Measurements from ENCODE around the gene RBM33. TPM values are rescaled to one million over a fixed set of nuclear protein-coding genes. Genes with fewer than 3 reads are reported as not detected.

RBM33 gene
- total RNA-seq, 1 donor from 2014 or later: 73.2 TPM

- H3K4me3 Mint-ChIP-seq: no peak overlapping the region
- TF ChIP-seq, protein P1, sequence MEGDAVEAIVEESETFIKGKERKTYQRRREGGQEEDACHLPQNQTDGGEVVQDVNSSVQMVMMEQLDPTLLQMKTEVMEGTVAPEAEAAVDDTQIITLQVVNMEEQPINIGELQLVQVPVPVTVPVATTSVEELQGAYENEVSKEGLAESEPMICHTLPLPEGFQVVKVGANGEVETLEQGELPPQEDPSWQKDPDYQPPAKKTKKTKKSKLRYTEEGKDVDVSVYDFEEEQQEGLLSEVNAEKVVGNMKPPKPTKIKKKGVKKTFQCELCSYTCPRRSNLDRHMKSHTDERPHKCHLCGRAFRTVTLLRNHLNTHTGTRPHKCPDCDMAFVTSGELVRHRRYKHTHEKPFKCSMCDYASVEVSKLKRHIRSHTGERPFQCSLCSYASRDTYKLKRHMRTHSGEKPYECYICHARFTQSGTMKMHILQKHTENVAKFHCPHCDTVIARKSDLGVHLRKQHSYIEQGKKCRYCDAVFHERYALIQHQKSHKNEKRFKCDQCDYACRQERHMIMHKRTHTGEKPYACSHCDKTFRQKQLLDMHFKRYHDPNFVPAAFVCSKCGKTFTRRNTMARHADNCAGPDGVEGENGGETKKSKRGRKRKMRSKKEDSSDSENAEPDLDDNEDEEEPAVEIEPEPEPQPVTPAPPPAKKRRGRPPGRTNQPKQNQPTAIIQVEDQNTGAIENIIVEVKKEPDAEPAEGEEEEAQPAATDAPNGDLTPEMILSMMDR (conservative IDR thresholded peaks at IDR 0.05): no peak
- DNase-seq (ENCODE audit: low read depth, low spot score): no peak
- H3K9me3 Mint-ChIP-seq: no peaks in the 10 kb centered on the region
- no peak overlapping the region for H3K27ac Mint-ChIP-seq (ENCODE audit: unreplicated experiment)
- no peaks in the 10 kb centered on the region for H3K27me3 Mint-ChIP-seq (ENCODE audit: low read depth)
- peaks cover 14% of the 10 kb centered on the region for H3K36me3 Mint-ChIP-seq (ENCODE audit: low read depth)
- peaks cover 8% of the 10 kb centered on the region for H3K4me1 Mint-ChIP-seq
Observed at GRCh38 chr7:155700847-155701246, 56.4 kb downstream of the RBM33 start.

DNA sequence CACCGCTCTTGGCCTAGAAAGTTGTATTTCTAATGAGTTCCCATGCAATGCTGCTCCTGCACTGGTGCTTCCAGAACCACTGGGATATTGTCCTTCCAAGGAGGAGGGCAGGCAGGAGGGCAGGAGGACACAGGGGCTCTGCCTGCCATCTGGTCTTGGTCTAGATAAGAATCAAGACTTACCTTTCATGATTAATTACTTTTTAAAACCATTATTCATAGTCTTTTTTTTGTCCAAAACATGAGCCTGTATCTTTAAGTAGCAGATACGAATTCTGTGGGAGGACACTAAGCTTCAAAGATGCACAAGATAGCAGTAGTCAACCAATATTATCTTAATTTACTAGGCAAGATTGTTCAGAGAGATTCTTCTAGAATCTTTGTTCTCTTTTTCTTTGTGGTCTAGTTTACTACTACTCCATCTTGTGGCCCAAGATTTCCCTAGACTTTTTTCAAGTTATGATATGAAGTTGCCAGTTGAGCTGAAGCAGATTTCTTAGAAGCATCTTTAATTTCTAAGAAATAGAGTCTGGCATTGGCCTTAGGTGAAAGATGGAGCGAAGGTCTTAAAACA lies 57.6 kb downstream of the RBM33 start:
- no peak for DNase-seq (ENCODE audit: low read depth, low spot score)
- TF ChIP-seq, protein P1 (conservative IDR thresholded peaks at IDR 0.05): no peak
- Mint-ChIP-seq H3K27ac (ENCODE audit: unreplicated experiment) (no peak overlapping the region), H3K36me3 (ENCODE audit: low read depth) (peaks cover 17% of the 10 kb centered on the region), H3K27me3 (ENCODE audit: low read depth) (no peaks in the 10 kb centered on the region), H3K9me3 (no peaks in the 10 kb centered on the region), H3K4me3 (no peak overlapping the region), H3K4me1 (peaks cover 8% of the 10 kb centered on the region)

DNA sequence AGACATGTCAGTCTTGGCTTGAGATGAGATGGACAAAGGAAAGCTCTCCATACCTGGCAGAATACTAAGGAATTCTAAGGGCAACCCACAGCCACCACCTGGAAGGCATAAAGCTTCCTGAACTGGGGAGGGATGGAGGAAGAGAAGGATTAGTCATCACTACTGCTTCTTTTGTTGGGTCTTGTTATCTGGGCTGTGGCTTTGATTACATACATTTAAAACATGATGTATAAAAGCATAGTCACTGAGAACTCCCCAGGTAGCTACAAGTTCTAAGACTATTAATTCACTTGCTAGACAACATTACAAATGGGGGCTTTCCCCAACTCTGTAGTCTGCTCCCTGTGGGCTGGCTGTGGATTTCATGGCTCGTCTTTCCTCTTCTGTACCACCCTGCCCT lies 58.2 kb downstream of the RBM33 start:
- peaks cover 8% of the 10 kb centered on the region for H3K4me1 Mint-ChIP-seq
- H3K4me3 Mint-ChIP-seq: no peak overlapping the region
- no peak for DNase-seq (ENCODE audit: low read depth, low spot score)
- H3K27ac Mint-ChIP-seq (ENCODE audit: unreplicated experiment): no peak overlapping the region
- H3K9me3 Mint-ChIP-seq: no peaks in the 10 kb centered on the region
- peaks cover 17% of the 10 kb centered on the region for H3K36me3 Mint-ChIP-seq (ENCODE audit: low read depth)
- TF ChIP-seq, protein P1 (conservative IDR thresholded peaks at IDR 0.05): no peak
- H3K27me3 Mint-ChIP-seq (ENCODE audit: low read depth): no peaks in the 10 kb centered on the region

GRCh38 chr7:155705623-155706360 lies 61.3 kb downstream of the RBM33 start:
- Mint-ChIP-seq H3K4me1 (no peaks in the 10 kb centered on the region), H3K9me3 (no peaks in the 10 kb centered on the region), H3K27ac (ENCODE audit: unreplicated experiment) (no peak overlapping the region), H3K4me3 (no peak overlapping the region), H3K27me3 (ENCODE audit: low read depth) (no peaks in the 10 kb centered on the region), H3K36me3 (ENCODE audit: low read depth) (peaks cover 17% of the 10 kb centered on the region)
- TF ChIP-seq, protein P1 (conservative IDR thresholded peaks at IDR 0.05): no peak
- DNase-seq (ENCODE audit: low read depth, low spot score): no peak

GRCh38 chr7:155706376-155706775 lies 61.9 kb downstream of the RBM33 start:
- Mint-ChIP-seq H3K4me1 (no peaks in the 10 kb centered on the region), H3K36me3 (ENCODE audit: low read depth) (peaks cover 19% of the 10 kb centered on the region), H3K9me3 (no peaks in the 10 kb centered on the region), H3K4me3 (no peak overlapping the region), H3K27me3 (ENCODE audit: low read depth) (no peaks in the 10 kb centered on the region), H3K27ac (ENCODE audit: unreplicated experiment) (no peak overlapping the region)
- no peak for DNase-seq (ENCODE audit: low read depth, low spot score)
- TF ChIP-seq, protein P1 (conservative IDR thresholded peaks at IDR 0.05): no peak

All from neural crest cell (in vitro differentiated cells).